ENCODE measurements around the gene GFY.

Gene GFY

GRCh38 chr19:49473868-49474541 is 48.8 kb downstream of the GFY start, which contains the start of gene FLT3LG:
Gene FLT3LG (plus strand): TSS chr19:49474215. CDS start chr19:49474640, 425 bp downstream.
- H3K9me2 ChIP-seq (replicated peaks; ENCODE audit: insufficient read depth, low read length): no peaks in the 10 kb centered on the region
- no peaks in the 10 kb centered on the region for H3K27me3 ChIP-seq (ENCODE audit: low read length)
- no peaks in the 10 kb centered on the region for H4K20me1 ChIP-seq (ENCODE audit: low read depth, low read length)
- H3K27ac ChIP-seq (ENCODE audit: low read depth, low read length): no peak within 1 kb of the TSS
- H3K4me3 ChIP-seq (ENCODE audit: insufficient read depth, low read length, poor library complexity, severe bottlenecking): peak within 1 kb of the TSS; percentile 56
- peak within 1 kb of the TSS; percentile 57 for H3K9ac ChIP-seq (ENCODE audit: low read length)
- no peaks in the 10 kb centered on the region for H3K79me2 ChIP-seq (ENCODE audit: insufficient read depth, low read length)
- H3K9me3 ChIP-seq (ENCODE audit: insufficient read depth, low read length): no peaks in the 10 kb centered on the region
- TF ChIP-seq EZH2phosphoT487 (conservative IDR thresholded peaks at IDR 0.05; ENCODE audit: low read length) (no peak), CTCF (IDR thresholded peaks at IDR 0.05; ENCODE audit: insufficient read depth, low read length, poor library complexity, severe bottlenecking) (peak; percentile 98)
- peak within 1 kb of the TSS; percentile 95 for H2AFZ ChIP-seq (ENCODE audit: low read depth, low read length, severe bottlenecking)
- no peaks in the 10 kb centered on the region for H3K36me3 ChIP-seq (ENCODE audit: low read length)
- H3K4me2 ChIP-seq (ENCODE audit: low read depth, low read length, poor library complexity, severe bottlenecking): peak within 1 kb of the TSS; percentile 94
- H3F3A ChIP-seq (ENCODE audit: insufficient read depth): peaks cover 13% of the 10 kb centered on the region; the same call in 1 of the 2 replicates

- Histone ChIP-seq H4K20me1 (ENCODE audit: low read depth, low read length) (no peaks in the 10 kb centered on the region), H2AFZ (ENCODE audit: low read depth, low read length, severe bottlenecking) (peak overlapping the region; percentile 95), H3K27me3 (ENCODE audit: low read length) (no peaks in the 10 kb centered on the region), H3K9me3 (ENCODE audit: insufficient read depth, low read length) (no peaks in the 10 kb centered on the region), H3K4me3 (ENCODE audit: insufficient read depth, low read length, poor library complexity, severe bottlenecking) (no peak overlapping the region), H3K79me2 (ENCODE audit: insufficient read depth, low read length) (no peaks in the 10 kb centered on the region), H3K27ac (ENCODE audit: low read depth, low read length) (no peak overlapping the region), H3K36me3 (ENCODE audit: low read length) (no peaks in the 10 kb centered on the region), H3F3A (ENCODE audit: insufficient read depth) (peaks cover 13% of the 10 kb centered on the region; the same call in 1 of the 2 replicates), H3K4me2 (ENCODE audit: low read depth, low read length, poor library complexity, severe bottlenecking) (peak overlapping the region; percentile 94), H3K9me2 (replicated peaks; ENCODE audit: insufficient read depth, low read length) (no peaks in the 10 kb centered on the region), H3K9ac (ENCODE audit: low read length) (peak overlapping the region; percentile 57)
- TF ChIP-seq CTCF (IDR thresholded peaks at IDR 0.05; ENCODE audit: insufficient read depth, low read length, poor library complexity, severe bottlenecking) (no peak), EZH2phosphoT487 (conservative IDR thresholded peaks at IDR 0.05; ENCODE audit: low read length) (no peak)
Measured at GRCh38 chr19:49474542-49474924, 49.3 kb downstream of the GFY start.

GRCh38 chr19:49475191-49475917 is 50.2 kb downstream of the GFY start:
- Histone ChIP-seq H3K9me2 (replicated peaks; ENCODE audit: insufficient read depth, low read length) (no peaks in the 10 kb centered on the region), H2AFZ (ENCODE audit: low read depth, low read length, severe bottlenecking) (no peak overlapping the region), H3F3A (ENCODE audit: insufficient read depth) (0 out of 2 replicates have a peak, but pooled peaks cover 6% of the 10 kb centered on the region), H3K27me3 (ENCODE audit: low read length) (no peaks in the 10 kb centered on the region), H3K9ac (ENCODE audit: low read length) (no peak overlapping the region), H3K9me3 (ENCODE audit: insufficient read depth, low read length) (no peaks in the 10 kb centered on the region), H4K20me1 (ENCODE audit: low read depth, low read length) (no peaks in the 10 kb centered on the region), H3K27ac (ENCODE audit: low read depth, low read length) (no peak overlapping the region), H3K36me3 (ENCODE audit: low read length) (no peaks in the 10 kb centered on the region), H3K4me3 (ENCODE audit: insufficient read depth, low read length, poor library complexity, severe bottlenecking) (no peak overlapping the region), H3K79me2 (ENCODE audit: insufficient read depth, low read length) (no peaks in the 10 kb centered on the region), H3K4me2 (ENCODE audit: low read depth, low read length, poor library complexity, severe bottlenecking) (no peak overlapping the region)
- TF ChIP-seq EZH2phosphoT487 (conservative IDR thresholded peaks at IDR 0.05; ENCODE audit: low read length): no peak
- TF ChIP-seq CTCF (IDR thresholded peaks at IDR 0.05; ENCODE audit: insufficient read depth, low read length, poor library complexity, severe bottlenecking): no peak

All from SU-DHL-6 (cell line).